Keratinocyte (primary cell): ENCODE data around the gene PTPRD.

Experiments used
- EZH2 ChIP-seq: IDR thresholded peaks from one replicate; pipeline ENCODE4 v1.6.1; 2012; ENCODE audit warnings: inconsistent platforms, mild to moderate bottlenecking, low read length, moderate library complexity
- TF ChIP-seq, protein P1 (sequence below), 3 experiments: IDR thresholded peaks in 1 of 3; conservative IDR thresholded peaks in 1 of 3; optimal IDR thresholded peaks in 1 of 3; 2 replicates in 2 of 3; 3 replicates in 1 of 3; pipeline versions ENCODE3 to v1.5.1; 2011; ENCODE audit warnings: low read length in 3 of 3, mild to moderate bottlenecking in 3 of 3, moderate library complexity in 2 of 3, control low read depth in 1 of 3, inconsistent platforms in 1 of 3; ENCODE audit not compliant: insufficient read depth in 2 of 3; ENCODE audit errors: extremely low read depth in 1 of 3

DNA sequence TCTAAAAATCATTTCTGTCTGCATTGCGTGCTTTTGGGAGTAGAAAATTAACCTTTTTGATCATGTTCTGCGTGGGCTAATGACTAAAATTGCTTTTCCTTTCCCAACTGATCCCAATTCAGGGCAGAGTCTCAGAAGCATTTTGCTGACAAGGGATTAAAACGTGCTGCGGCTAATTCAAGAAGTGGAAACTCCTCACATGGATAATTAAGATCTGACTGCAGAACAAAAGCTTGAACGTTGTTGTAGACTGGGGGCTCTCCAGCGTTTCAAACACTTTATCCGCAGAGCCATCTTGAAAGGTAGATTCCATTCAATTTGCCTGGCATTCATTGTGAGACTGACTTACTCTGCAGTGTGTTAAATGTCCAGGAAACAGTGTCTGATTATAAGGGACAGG lies 2327.9 kb downstream of the PTPRD start:
- no peak for TF ChIP-seq EZH2
- TF ChIP-seq, protein P1, sequence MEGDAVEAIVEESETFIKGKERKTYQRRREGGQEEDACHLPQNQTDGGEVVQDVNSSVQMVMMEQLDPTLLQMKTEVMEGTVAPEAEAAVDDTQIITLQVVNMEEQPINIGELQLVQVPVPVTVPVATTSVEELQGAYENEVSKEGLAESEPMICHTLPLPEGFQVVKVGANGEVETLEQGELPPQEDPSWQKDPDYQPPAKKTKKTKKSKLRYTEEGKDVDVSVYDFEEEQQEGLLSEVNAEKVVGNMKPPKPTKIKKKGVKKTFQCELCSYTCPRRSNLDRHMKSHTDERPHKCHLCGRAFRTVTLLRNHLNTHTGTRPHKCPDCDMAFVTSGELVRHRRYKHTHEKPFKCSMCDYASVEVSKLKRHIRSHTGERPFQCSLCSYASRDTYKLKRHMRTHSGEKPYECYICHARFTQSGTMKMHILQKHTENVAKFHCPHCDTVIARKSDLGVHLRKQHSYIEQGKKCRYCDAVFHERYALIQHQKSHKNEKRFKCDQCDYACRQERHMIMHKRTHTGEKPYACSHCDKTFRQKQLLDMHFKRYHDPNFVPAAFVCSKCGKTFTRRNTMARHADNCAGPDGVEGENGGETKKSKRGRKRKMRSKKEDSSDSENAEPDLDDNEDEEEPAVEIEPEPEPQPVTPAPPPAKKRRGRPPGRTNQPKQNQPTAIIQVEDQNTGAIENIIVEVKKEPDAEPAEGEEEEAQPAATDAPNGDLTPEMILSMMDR (optimal IDR thresholded peaks at IDR 0.05 in 1 of 3, IDR thresholded peaks at IDR 0.05 in 1 of 3, conservative IDR thresholded peaks at IDR 0.05 in 1 of 3; ENCODE audit: extremely low read depth in 1 of 3, insufficient read depth in 2 of 3, low read length in 3 of 3): no peak
